ENCODE measurements around the gene GSTCD.
"Not testable (repeated sequence)": the region's sequence is repeated elsewhere in the genome, so short reads cannot be mapped to it uniquely, and the experiment has no call there.

The GSTCD gene

DNA sequence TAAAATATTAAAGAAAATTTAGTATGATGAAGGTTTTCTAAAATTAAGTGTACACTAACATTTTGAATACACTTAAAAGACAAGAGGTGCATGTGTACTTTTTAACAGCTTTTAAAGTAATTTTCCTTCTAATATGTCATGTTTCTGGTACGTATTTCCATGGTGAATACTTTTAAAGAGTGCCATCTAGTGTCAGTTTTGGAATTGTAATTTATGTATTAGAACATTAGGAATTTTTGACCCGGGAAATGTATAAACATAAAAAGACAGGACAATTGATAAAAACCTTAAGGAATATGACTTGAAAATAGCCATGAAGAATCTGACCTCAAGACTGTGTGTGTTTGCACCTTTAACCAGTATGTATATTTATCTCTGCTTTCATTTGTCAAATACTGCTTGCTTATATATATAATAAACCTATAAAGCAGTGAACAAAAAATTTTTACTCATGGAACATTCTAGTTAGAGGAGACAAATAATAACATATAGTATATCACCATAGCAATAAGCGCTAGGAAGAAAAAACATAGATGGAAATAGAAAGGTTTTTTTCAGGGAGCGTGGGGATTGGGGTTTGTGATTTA is 7.2 kb downstream of the GSTCD start:
- no peak for DNase-seq (ENCODE audit: low read depth)

- no peak for DNase-seq (ENCODE audit: low read depth)
Observed at GRCh38 chr4:105719204-105719603, 10.6 kb downstream of the GSTCD start.

GRCh38 chr4:105725623-105726022 is 17.0 kb downstream of the GSTCD start:
- no peak for DNase-seq (ENCODE audit: low read depth)

- not testable (repeated sequence) for DNase-seq (ENCODE audit: low read depth)
Observed at GRCh38 chr4:105729895-105730294, 21.3 kb downstream of the GSTCD start.

DNA sequence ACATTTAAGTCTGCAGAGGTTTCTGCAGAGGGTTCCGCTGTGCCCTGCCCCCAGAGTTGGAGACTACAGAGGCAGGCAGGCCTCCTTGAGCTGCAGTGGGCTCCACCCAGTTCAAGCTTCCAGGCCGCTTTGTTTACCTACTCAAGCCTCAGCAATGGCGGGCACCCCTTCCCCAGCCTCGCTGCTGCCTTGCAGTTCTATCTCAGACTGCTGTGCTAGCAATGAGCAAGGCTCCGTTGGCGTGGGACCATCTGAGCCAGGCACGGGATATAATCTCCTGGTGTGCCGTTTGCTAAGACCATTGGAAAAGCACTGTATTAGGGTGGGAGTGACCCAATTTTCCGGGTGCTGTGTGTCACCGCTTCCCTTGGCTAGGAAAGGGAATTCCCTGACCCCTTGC is 26.6 kb downstream of the GSTCD start:
- not testable (repeated sequence) for DNase-seq (ENCODE audit: low read depth)

GRCh38 chr4:105741548-105741947 is 33.0 kb downstream of the GSTCD start:
- no peak for DNase-seq (ENCODE audit: low read depth)

GRCh38 chr4:105748222-105748621 is 39.6 kb downstream of the GSTCD start:
- DNase-seq (ENCODE audit: low read depth): no peak

- no peak for DNase-seq (ENCODE audit: low read depth)
Observed at GRCh38 chr4:105751718-105752299, 43.2 kb downstream of the GSTCD start.

DNA sequence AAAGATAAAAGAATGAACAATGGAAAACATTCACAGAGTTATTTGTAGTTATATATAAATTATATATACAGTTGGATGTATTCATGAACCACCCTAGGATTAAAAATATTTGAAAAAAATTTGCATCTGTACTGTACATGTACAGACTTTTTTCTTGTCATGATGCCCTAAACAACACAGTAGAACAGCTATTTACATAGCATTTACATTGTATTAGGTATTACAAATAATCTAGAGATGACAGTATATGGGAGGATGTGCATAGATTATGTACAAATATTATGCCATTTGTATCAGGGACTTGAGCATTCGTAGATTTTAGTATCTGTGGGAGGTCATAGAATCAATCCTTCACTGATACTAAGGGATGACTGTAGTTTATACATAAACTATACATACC is 44.8 kb downstream of the GSTCD start:
- DNase-seq (ENCODE audit: low read depth): no peak

GRCh38 chr4:105755375-105755774 is 46.8 kb downstream of the GSTCD start:
- DNase-seq (ENCODE audit: low read depth): no peak

- no peak for DNase-seq (ENCODE audit: low read depth)
Observed at GRCh38 chr4:105758958-105759357, 50.4 kb downstream of the GSTCD start.

DNA sequence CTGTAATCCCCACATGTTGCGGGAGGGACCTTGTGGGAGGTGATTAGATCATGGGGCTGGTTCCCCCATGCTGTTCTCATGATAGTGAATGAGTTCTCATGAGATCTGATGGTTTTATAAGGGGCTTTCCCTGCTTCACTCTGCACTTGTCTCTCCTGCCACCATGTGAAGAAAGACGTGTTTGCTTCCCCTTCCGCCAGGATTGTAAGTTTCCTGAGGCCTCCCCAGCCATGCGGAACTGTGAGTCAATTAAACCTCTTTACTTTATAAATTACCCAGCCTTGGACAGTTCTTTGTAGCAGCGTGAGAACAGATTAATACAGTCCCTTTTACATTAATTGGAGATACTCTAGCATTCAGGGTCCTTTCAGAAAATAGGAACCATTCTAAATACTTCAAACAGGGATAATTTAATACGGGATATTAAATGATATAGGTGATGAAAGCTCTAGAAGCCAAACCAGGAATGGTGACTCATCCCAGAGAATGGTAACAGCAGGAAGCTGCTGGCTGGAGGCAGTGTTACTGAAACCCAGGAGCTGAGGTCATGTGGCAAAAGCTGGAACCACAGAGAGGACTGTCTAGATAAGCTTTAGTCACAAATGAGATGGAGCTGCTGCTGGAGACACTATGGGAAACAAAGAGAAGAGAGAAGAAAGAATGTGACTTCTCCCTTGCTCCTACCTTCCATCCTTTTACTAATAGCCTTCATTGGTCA is 57.3 kb downstream of the GSTCD start:
- no peak for DNase-seq (ENCODE audit: low read depth)

- DNase-seq (ENCODE audit: low read depth): no peak
Observed at GRCh38 chr4:105767579-105767978, 59.0 kb downstream of the GSTCD start.

DNA sequence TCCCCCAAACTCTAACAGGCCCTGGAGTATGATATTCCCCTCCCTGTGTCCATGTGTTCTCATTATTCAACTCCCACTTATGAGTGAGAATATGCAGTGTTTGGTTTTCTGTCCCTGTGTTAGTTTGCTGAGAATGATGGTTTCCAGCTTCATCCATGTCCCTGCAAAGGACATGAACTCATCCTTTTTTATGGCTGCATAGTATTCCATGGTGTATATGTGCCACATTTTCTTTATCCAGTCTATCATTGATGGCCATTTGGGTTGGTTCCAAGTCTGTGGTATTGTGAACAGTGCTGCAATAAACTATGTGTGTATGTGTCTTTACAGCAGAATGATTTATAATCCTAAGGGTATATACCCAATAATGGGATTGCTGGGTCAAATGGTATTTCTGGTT is 61.9 kb downstream of the GSTCD start:
- not testable (repeated sequence) for DNase-seq (ENCODE audit: low read depth)

- not testable (repeated sequence) for DNase-seq (ENCODE audit: low read depth)
Observed at GRCh38 chr4:105772065-105772464, 63.5 kb downstream of the GSTCD start.

DNA sequence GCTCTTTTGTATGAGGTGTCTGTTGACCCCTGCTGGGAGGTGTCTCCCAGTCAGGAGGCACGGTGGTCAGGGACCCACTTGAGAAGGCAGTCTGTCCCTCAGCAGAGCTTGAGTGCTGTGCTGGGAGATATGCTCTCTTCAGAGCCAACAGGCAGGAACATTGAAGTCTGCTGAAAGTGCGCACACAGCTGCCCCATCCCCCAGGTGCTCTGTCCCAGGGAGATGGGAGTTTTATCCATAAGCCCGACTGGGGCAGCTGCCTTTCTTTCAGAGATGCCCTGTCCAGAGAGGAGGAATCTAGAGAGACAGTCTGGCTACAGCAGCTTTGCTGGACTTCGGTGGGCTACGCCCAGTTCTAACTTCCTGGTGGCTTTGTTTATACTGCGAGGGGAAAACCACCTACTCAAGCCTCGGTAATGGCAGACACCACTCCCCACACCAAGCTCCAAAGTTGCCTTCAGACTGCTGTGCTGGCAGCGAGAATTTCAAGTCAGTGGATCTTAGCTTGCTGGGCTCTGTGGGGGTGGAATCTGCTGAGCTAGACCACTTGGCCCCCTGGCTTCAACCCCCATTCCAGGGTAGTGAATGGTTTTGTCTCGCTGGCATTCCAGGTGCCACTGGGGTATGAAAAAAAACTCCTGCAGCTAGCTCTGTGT is 67.3 kb downstream of the GSTCD start:
- DNase-seq (ENCODE audit: low read depth): not testable (repeated sequence)

DNA sequence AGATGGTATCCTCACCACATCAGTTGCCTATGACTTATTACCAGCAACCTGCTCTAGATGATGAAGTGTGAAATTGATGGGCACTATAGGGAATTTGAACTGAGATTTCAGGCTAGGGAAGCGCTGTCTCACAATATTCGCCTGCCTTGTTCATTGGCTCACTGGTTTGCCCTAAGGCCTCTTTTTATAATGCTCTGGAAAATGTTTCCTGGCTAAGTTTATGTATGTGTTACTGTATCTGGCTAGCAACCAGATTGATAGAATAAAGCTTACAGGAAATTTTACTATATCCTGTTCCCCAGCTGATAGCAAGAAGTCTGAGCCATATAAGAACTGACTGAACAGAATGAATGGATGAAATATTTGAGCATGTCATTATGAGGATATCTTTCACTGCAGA is 71.6 kb downstream of the GSTCD start:
- DNase-seq (ENCODE audit: low read depth): no peak

DNA sequence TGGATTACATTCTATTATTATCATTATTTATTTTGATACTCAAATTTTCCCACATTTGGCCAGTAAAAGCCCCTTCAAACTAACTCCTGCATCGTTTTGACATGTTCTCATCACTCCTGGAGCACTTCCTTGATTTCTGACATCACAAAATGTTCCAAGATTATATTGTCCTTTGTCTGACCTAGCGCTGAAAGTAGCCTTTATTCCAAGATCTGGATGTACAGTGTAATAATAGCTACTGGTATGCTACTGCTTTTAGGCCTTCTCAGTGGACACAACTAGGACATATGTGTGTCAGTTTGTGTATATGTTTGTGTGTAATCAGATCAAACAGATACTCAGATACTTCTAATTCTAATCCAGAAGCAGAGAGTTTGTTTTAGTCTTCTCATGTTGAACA is 76.2 kb downstream of the GSTCD start:
- DNase-seq (ENCODE audit: low read depth): no peak

- no peak for DNase-seq (ENCODE audit: low read depth)
Observed at GRCh38 chr4:105785792-105786191, 77.2 kb downstream of the GSTCD start.

DNA sequence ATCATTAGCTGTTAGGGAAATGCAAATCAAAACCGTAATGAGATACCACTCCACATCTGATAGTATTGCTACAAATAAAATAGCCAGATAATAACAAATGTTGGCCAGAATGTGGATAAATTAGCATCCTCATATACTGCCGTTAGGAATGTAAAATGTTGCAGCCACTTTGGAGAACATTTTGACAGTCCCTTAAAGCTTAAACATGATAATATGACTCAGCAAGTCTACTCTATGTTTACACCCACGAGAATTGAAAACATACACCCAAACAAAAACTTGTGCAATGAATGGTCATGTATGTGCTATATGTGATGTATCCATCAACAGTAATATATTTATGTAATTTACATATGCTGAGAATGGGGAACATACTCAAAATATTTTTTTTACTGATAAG is 78.2 kb downstream of the GSTCD start:
- DNase-seq (ENCODE audit: low read depth): no peak

DNA sequence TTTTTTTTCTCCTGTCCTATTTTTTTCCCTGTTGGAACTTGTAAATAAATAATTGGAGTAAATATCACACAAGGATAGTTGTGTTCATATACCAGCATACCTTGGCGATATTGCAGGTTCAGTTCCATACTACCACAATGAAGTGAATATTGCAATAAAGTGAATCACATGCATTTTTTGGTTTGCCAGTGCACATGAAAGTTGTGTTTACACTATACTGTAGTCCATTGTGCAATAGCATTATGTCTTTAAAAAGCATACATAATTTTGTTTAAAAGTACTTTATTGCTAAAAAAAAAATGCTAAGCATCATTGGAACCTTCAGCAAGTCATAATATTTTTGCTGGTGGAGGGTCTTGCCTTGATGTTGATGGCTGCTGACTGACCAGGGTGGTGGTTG is 88.6 kb downstream of the GSTCD start:
- no peak for DNase-seq (ENCODE audit: low read depth)

GRCh38 chr4:105805501-105806120 is 97.0 kb downstream of the GSTCD start:
- no peak for DNase-seq (ENCODE audit: low read depth)

DNA sequence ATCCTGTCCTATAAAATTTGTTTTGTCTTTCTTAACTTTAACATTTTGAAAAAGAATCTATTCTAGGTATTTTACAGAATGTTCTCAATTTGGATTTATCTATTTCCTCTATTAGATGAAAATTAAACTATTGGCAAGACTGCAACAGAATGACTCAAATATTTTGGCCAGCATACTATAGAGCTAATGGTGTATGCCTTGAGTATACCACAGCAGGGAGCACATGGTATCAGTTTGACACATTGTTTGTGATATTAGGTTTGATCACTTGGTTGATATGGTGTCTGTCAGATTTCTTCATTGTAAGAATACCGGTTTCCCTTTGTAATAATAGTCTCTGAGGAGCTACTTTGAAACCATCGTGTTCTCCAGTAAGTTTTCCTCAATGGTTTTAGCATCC is 98.9 kb downstream of the GSTCD start:
- no peak for DNase-seq (ENCODE audit: low read depth)
